ENCODE data around the gene ICA1. TPM values are rescaled to one million over a fixed set of nuclear protein-coding genes. Genes with fewer than 3 reads are reported as not detected.

The ICA1 gene
- total and polyA plus RNA-seq, 2 experiments from 2014 or later, result 45.2 to 83.7 TPM

DNA sequence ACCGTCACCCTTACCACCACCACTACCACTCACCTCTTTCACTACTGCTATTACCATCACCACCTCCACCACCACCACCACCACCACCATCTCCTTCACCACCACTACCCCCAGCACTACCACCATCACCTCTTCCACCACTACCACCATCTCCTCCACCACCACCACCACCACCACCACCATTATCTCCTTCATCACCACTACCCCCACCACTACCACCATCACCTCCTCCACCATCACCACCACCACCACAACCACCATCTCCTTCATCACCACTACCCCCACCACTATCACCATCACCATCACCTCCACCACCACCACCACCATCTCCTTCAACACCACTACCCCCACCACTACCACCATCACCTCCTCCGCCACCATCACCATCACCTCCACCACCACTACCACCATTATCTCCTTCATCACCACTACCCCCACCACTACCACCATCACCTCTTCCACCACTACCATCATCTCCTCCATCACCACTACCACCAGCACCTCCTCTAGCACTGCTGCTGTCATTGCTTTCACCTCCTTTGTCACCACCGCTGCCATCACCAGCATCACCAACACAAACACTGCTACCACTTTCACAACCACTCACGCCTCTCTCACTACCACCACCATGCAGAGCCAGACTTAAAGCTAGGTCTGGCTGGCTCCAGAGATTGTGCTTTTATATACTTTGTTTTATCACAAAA lies 109.3 kb downstream of the ICA1 start:
- DNase-seq (ENCODE audit: low spot score) (no peak), ATAC-seq (no peak)
- Histone ChIP-seq H3F3A (replicated peaks; ENCODE audit: low read depth) (no peaks in the 10 kb centered on the region), H3K27ac (ENCODE audit: low read depth) (no peak overlapping the region), H4K20me1 (replicated peaks; ENCODE audit: insufficient read depth) (no peaks in the 10 kb centered on the region), H3K9me2 (ENCODE audit: insufficient read depth) (peaks cover 10% of the 10 kb centered on the region; the same call in 1 of the 2 replicates), H3K36me3 (ENCODE audit: insufficient read depth) (peaks cover 6% of the 10 kb centered on the region; the same call in 1 of the 2 replicates), H3K4me2 (no peak overlapping the region), H3K79me2 (replicated peaks; ENCODE audit: insufficient read depth) (no peaks in the 10 kb centered on the region), H2AFZ (no peak overlapping the region), H3K4me3 (no peak overlapping the region), H3K4me1 (ENCODE audit: insufficient read depth) (peaks cover 21% of the 10 kb centered on the region), H3K27me3 (ENCODE audit: insufficient read depth) (no peaks in the 10 kb centered on the region)
- Mint-ChIP-seq H3K4me1 (peaks cover 14% of the 10 kb centered on the region), H3K27me3 (ENCODE audit: insufficient read depth, low read depth, poor library complexity) (peaks cover 2% of the 10 kb centered on the region), H3K4me3 (no peak overlapping the region), H3K9me3 (peaks cover 6% of the 10 kb centered on the region), H3K27ac (no peak overlapping the region), H3K36me3 (ENCODE audit: low read depth) (peaks cover 8% of the 10 kb centered on the region)
- TF ChIP-seq, protein P1, sequence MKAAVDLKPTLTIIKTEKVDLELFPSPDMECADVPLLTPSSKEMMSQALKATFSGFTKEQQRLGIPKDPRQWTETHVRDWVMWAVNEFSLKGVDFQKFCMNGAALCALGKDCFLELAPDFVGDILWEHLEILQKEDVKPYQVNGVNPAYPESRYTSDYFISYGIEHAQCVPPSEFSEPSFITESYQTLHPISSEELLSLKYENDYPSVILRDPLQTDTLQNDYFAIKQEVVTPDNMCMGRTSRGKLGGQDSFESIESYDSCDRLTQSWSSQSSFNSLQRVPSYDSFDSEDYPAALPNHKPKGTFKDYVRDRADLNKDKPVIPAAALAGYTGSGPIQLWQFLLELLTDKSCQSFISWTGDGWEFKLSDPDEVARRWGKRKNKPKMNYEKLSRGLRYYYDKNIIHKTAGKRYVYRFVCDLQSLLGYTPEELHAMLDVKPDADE (IDR thresholded peaks at IDR 0.05), result no peak
- no peak for TF ChIP-seq NANOG (IDR thresholded peaks at IDR 0.05; ENCODE audit: borderline replicate concordance)
- no peak for TF ChIP-seq ZNF331 (CRISPR knock-in tag; IDR thresholded peaks at IDR 0.05; ENCODE audit: low read depth)
- TF ChIP-seq ZNF114 (CRISPR knock-in tag; IDR thresholded peaks at IDR 0.05), result no peak
- TF ChIP-seq, protein P2, sequence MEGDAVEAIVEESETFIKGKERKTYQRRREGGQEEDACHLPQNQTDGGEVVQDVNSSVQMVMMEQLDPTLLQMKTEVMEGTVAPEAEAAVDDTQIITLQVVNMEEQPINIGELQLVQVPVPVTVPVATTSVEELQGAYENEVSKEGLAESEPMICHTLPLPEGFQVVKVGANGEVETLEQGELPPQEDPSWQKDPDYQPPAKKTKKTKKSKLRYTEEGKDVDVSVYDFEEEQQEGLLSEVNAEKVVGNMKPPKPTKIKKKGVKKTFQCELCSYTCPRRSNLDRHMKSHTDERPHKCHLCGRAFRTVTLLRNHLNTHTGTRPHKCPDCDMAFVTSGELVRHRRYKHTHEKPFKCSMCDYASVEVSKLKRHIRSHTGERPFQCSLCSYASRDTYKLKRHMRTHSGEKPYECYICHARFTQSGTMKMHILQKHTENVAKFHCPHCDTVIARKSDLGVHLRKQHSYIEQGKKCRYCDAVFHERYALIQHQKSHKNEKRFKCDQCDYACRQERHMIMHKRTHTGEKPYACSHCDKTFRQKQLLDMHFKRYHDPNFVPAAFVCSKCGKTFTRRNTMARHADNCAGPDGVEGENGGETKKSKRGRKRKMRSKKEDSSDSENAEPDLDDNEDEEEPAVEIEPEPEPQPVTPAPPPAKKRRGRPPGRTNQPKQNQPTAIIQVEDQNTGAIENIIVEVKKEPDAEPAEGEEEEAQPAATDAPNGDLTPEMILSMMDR (conservative IDR thresholded peaks at IDR 0.05; ENCODE audit: low read depth in 2 of 2), result no peak
- TF ChIP-seq JUNB (IDR thresholded peaks at IDR 0.05; ENCODE audit: unreplicated experiment), result no peak
- TF ChIP-seq POLR2AphosphoS5 (IDR thresholded peaks at IDR 0.05; ENCODE audit: low read depth), result no peak
- TF ChIP-seq EZH2phosphoT487 (IDR thresholded peaks at IDR 0.05; ENCODE audit: unreplicated experiment), result no peak
- TF ChIP-seq, protein P3, sequence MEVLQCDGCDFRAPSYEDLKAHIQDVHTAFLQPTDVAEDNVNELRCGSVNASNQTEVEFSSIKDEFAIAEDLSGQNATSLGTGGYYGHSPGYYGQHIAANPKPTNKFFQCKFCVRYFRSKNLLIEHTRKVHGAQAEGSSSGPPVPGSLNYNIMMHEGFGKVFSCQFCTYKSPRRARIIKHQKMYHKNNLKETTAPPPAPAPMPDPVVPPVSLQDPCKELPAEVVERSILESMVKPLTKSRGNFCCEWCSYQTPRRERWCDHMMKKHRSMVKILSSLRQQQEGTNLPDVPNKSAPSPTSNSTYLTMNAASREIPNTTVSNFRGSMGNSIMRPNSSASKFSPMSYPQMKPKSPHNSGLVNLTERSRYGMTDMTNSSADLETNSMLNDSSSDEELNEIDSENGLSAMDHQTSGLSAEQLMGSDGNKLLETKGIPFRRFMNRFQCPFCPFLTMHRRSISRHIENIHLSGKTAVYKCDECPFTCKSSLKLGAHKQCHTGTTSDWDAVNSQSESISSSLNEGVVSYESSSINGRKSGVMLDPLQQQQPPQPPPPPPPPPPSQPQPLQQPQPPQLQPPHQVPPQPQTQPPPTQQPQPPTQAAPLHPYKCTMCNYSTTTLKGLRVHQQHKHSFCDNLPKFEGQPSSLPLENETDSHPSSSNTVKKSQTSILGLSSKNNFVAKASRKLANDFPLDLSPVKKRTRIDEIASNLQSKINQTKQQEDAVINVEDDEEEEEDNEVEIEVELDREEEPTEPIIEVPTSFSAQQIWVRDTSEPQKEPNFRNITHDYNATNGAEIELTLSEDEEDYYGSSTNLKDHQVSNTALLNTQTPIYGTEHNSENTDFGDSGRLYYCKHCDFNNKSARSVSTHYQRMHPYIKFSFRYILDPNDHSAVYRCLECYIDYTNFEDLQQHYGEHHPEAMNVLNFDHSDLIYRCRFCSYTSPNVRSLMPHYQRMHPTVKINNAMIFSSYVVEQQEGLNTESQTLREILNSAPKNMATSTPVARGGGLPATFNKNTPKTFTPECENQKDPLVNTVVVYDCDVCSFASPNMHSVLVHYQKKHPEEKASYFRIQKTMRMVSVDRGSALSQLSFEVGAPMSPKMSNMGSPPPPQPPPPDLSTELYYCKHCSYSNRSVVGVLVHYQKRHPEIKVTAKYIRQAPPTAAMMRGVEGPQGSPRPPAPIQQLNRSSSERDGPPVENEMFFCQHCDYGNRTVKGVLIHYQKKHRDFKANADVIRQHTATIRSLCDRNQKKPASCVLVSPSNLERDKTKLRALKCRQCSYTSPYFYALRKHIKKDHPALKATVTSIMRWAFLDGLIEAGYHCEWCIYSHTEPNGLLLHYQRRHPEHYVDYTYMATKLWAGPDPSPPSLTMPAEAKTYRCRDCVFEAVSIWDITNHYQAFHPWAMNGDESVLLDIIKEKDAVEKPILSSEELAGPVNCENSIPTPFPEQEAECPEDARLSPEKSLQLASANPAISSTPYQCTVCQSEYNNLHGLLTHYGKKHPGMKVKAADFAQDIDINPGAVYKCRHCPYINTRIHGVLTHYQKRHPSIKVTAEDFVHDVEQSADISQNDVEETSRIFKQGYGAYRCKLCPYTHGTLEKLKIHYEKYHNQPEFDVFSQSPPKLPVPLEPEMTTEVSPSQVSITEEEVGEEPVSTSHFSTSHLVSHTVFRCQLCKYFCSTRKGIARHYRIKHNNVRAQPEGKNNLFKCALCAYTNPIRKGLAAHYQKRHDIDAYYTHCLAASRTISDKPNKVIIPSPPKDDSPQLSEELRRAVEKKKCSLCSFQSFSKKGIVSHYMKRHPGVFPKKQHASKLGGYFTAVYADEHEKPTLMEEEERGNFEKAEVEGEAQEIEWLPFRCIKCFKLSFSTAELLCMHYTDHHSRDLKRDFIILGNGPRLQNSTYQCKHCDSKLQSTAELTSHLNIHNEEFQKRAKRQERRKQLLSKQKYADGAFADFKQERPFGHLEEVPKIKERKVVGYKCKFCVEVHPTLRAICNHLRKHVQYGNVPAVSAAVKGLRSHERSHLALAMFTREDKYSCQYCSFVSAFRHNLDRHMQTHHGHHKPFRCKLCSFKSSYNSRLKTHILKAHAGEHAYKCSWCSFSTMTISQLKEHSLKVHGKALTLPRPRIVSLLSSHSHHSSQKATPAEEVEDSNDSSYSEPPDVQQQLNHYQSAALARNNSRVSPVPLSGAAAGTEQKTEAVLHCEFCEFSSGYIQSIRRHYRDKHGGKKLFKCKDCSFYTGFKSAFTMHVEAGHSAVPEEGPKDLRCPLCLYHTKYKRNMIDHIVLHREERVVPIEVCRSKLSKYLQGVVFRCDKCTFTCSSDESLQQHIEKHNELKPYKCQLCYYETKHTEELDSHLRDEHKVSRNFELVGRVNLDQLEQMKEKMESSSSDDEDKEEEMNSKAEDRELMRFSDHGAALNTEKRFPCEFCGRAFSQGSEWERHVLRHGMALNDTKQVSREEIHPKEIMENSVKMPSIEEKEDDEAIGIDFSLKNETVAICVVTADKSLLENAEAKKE (CRISPR knock-in tag; IDR thresholded peaks at IDR 0.05), result no peak
- no peak for TF ChIP-seq EZH2 (IDR thresholded peaks at IDR 0.05; ENCODE audit: low read depth, unreplicated experiment)
- TF ChIP-seq, protein P4, sequence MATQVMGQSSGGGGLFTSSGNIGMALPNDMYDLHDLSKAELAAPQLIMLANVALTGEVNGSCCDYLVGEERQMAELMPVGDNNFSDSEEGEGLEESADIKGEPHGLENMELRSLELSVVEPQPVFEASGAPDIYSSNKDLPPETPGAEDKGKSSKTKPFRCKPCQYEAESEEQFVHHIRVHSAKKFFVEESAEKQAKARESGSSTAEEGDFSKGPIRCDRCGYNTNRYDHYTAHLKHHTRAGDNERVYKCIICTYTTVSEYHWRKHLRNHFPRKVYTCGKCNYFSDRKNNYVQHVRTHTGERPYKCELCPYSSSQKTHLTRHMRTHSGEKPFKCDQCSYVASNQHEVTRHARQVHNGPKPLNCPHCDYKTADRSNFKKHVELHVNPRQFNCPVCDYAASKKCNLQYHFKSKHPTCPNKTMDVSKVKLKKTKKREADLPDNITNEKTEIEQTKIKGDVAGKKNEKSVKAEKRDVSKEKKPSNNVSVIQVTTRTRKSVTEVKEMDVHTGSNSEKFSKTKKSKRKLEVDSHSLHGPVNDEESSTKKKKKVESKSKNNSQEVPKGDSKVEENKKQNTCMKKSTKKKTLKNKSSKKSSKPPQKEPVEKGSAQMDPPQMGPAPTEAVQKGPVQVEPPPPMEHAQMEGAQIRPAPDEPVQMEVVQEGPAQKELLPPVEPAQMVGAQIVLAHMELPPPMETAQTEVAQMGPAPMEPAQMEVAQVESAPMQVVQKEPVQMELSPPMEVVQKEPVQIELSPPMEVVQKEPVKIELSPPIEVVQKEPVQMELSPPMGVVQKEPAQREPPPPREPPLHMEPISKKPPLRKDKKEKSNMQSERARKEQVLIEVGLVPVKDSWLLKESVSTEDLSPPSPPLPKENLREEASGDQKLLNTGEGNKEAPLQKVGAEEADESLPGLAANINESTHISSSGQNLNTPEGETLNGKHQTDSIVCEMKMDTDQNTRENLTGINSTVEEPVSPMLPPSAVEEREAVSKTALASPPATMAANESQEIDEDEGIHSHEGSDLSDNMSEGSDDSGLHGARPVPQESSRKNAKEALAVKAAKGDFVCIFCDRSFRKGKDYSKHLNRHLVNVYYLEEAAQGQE (IDR thresholded peaks at IDR 0.05; ENCODE audit: unreplicated experiment), result no peak
- no peak for TF ChIP-seq STAT1 (IDR thresholded peaks at IDR 0.05; ENCODE audit: unreplicated experiment)
- TF ChIP-seq CREB1 (CRISPR knock-in tag; IDR thresholded peaks at IDR 0.05; ENCODE audit: low read depth), result no peak
